HCT116 (cell line): ENCODE measurements around the gene ANKRA2. TPM values are rescaled to one million over a fixed set of nuclear protein-coding genes. Genes with fewer than 3 reads are reported as not detected.

ENCODE experiments used
- ATAC-seq: fragments of 200-7000 bp; cut with Tn5 transposase; 2 replicates; pipeline ENCODE4 v1.9.1; 2020; ENCODE audit warnings: mild to moderate bottlenecking, moderate library complexity
- BruUV-seq: library from RNA; stranded (reverse); fragments of 400-500 nt; replicated peaks from 2 replicates; lab custom pipeline; 2021; lab: Mats Ljungman, UMichigan
- CTCF ChIA-PET: fragments of 300-600 bp; sonication (Branson Sonifier 250); formaldehyde crosslinking; loops from one replicate; lab custom pipeline; 2021; ENCODE audit warnings: antibody characterized with exemption; lab: Charles Lee
- POLR2A ChIA-PET: fragments of 300-600, 350-600 bp; sonication (Branson Sonifier 250); formaldehyde crosslinking; loops from one replicate; lab custom pipeline; 2021; ENCODE audit warnings: antibody characterized with exemption; lab: Charles Lee
- RAD21 ChIA-PET, 2 experiments: fragments of 300-600 bp; sonication (Branson Sonifier 250); formaldehyde crosslinking; loops; one replicate each; lab custom pipeline; 2023; ENCODE audit warnings: low total read pairs in 2 of 2; ENCODE audit not compliant: uncharacterized antibody in 2 of 2, unreplicated experiment in 2 of 2, low non-redundant PET in 1 of 2; lab: Charles Lee
- DNase-seq: peaks from one replicate; pipeline ENCODE4 v3.0.0-alpha.2; 2010; ENCODE audit warnings: low read depth, low spot score
- H2AFZ ChIP-seq: fragments of 200-600 bp; shearing (Covaris generic), sonication (generic); 2 replicates; pipeline ENCODE4 v1.6.1; 2017; ENCODE audit warnings: low read depth, mixed run types, mixed read lengths, antibody characterized with exemption, low read length; ENCODE audit not compliant: poor library complexity, severe bottlenecking
- H3K27ac ChIP-seq: 2 replicates; pipeline ENCODE4 v1.5.1; 2012; ENCODE audit warnings: low read depth, low read length
- H3K27me3 ChIP-seq: fragments of 200-600 bp; sonication (generic); 2 replicates; pipeline ENCODE4 v1.6.1; 2016; ENCODE audit warnings: mixed run types, low read length, mixed read lengths; ENCODE audit not compliant: insufficient read depth
- H3K36me3 ChIP-seq, 2 experiments: fragments of 200-500 bp in 1 of 2; fragments of 200-600 bp in 1 of 2; sonication (Bioruptor generic) in 1 of 2; sonication (generic) in 1 of 2; 2 replicates each; pipeline versions ENCODE4 v1.5.1 to v1.6.1; 2014 to 2016; ENCODE audit warnings: low read length in 2 of 2, inconsistent platforms in 1 of 2, mixed read lengths in 1 of 2, mixed run types in 1 of 2; ENCODE audit not compliant: insufficient read depth in 2 of 2, control insufficient read depth in 1 of 2
- H3K4me1 ChIP-seq, 2 experiments: fragments of 200-600 bp in 1 of 2; sonication (generic) in 1 of 2; 2 replicates each; pipeline versions ENCODE4 v1.5.1 to v1.6.1; 2012 to 2017; ENCODE audit warnings: low read length in 2 of 2, inconsistent platforms in 1 of 2, mild to moderate bottlenecking in 1 of 2, mixed read lengths in 1 of 2, mixed run types in 1 of 2, moderate library complexity in 1 of 2; ENCODE audit not compliant: insufficient read depth in 2 of 2, control insufficient read depth in 1 of 2
- H3K4me2 ChIP-seq: fragments of 200-600 bp; sonication (generic); 2 replicates; pipeline ENCODE4 v1.6.1; 2017; ENCODE audit warnings: mixed run types, low read length, mixed read lengths
- H3K4me3 ChIP-seq, 2 experiments: fragments of 200-600 bp in 1 of 2; sonication (generic) in 1 of 2; replicated peaks in 1 of 2; 2 replicates each; pipeline ENCODE4 v1.5.1; 2011 to 2016; ENCODE audit warnings: low read length in 2 of 2, control low read depth in 1 of 2, low read depth in 1 of 2, mild to moderate bottlenecking in 1 of 2, mixed read lengths in 1 of 2, mixed run types in 1 of 2
- H3K79me2 ChIP-seq: fragments of 200-600 bp; sonication (generic); 2 replicates; pipeline ENCODE4 v1.6.1; 2017; ENCODE audit warnings: mild to moderate bottlenecking, mixed run types, low read length, moderate library complexity, mixed read lengths; ENCODE audit not compliant: insufficient read depth
- H3K9ac ChIP-seq: fragments of 200-600 bp; sonication (generic); 2 replicates; pipeline ENCODE4 v1.6.1; 2016; ENCODE audit warnings: low read length, mixed read lengths
- H3K9me2 ChIP-seq: fragments of 200-600 bp; sonication (generic), shearing (Covaris generic); 2 replicates; pipeline ENCODE4 v1.6.1; 2017; ENCODE audit warnings: mixed run types, mild to moderate bottlenecking, moderate library complexity; ENCODE audit not compliant: insufficient read depth
- H3K9me3 ChIP-seq, 2 experiments: fragments of 200-500 bp in 1 of 2; fragments of 200-600 bp in 1 of 2; sonication (Bioruptor generic) in 1 of 2; sonication (generic) in 1 of 2; 2 replicates each; pipeline ENCODE4 v1.6.1; 2014 to 2017; ENCODE audit warnings: low read length in 2 of 2, mixed read lengths in 2 of 2, inconsistent platforms in 1 of 2, low read depth in 1 of 2, mild to moderate bottlenecking in 1 of 2, mixed run types in 1 of 2, moderate library complexity in 1 of 2; ENCODE audit not compliant: control insufficient read depth in 1 of 2, insufficient read depth in 1 of 2
- H4K20me1 ChIP-seq: fragments of 200-600 bp; sonication (generic), shearing (Covaris generic); 2 replicates; pipeline ENCODE4 v1.6.1; 2017; ENCODE audit warnings: mixed run types, mild to moderate bottlenecking, moderate library complexity; ENCODE audit not compliant: insufficient read depth
- CEBPB ChIP-seq: IDR thresholded peaks from 2 replicates; pipeline ENCODE4 v1.6.1; 2012; ENCODE audit warnings: low read depth
- POLR2AphosphoS5 ChIP-seq: IDR thresholded peaks from 2 replicates; pipeline ENCODE4 v1.6.1; 2011; ENCODE audit warnings: mild to moderate bottlenecking, low read depth, low read length, moderate library complexity
- RAD21 ChIP-seq: IDR thresholded peaks from 2 replicates; pipeline ENCODE4 v1.6.1; 2012; ENCODE audit warnings: low read depth, mild to moderate bottlenecking
- ZNF274 ChIP-seq: fragments of 200-500 bp; sonication (Bioruptor generic); IDR thresholded peaks from 2 replicates; pipeline ENCODE4 v1.6.1; 2014; ENCODE audit warnings: mild to moderate bottlenecking, low read depth, low read length, inconsistent platforms
- intact Hi-C: fragments of 100-400 bp; cut with micrococcal nuclease; formaldehyde crosslinking; loops from 2 replicates; pipeline ENCODE4 v1.10.0; 2022
- total RNA-seq: library from RNA; stranded (reverse); gene quantifications from one replicate; pipeline ENCODE4 v1.2.1, GENCODE V29; 2021; ENCODE audit not compliant: unreplicated experiment

Gene ANKRA2
- total RNA-seq, 1 experiment from 2014 or later: 17.0 TPM

DNA sequence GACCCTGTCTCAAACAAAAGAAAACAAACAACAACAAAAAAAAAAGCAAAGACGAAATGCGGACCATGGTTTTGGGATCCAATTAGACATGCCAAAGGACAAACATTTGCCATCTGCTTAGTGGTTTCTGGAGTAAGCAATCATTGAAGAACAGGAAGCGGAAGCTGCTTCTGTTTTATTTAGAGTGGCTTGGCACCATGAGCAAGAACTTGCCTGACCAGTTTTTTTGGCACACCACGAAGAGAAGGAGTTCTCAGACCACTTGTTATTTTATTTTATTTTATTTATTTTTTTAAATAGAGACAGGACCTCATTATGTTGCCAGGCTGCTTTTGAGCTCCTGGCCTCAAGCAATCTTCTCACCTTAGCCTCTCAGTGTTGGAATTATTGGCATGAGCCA, 50.2 kb downstream of the ANKRA2 start:
- no peak overlapping the region for H3K4me3 ChIP-seq
- ChIA-PET RAD21 (interaction anchor here in 1 of 2 experiments (0.7 kb wide), 1 partner anchor 9 kb away, joined by 3 read pairs; no protein-coding TSS in a partner anchor), POLR2A (no interaction called here), CTCF (interaction anchor here (0.8 kb wide), 1 partner anchor 19 kb away, joined by 3 read pairs; no protein-coding TSS in a partner anchor)
- no peaks in the 10 kb centered on the region for H3K27me3 ChIP-seq
- H3K4me1 ChIP-seq: peaks cover 8 to 18% of the 10 kb centered on the region in 2 experiments; a peak in 2 of 4 replicates
- TF ChIP-seq POLR2AphosphoS5: no peak
- no peak overlapping the region for H2AFZ ChIP-seq
- BruUV-seq: no TSS peak
- H3K9ac ChIP-seq: no peak overlapping the region
- H3K36me3 ChIP-seq: no peaks in the 10 kb centered on the region
- no peak overlapping the region for H3K27ac ChIP-seq
- ATAC-seq: no peak
- no peaks in the 10 kb centered on the region for H3K9me2 ChIP-seq
- DNase-seq: no peak
- H3K9me3 ChIP-seq: no peaks in the 10 kb centered on the region
- H3K79me2 ChIP-seq: no peaks in the 10 kb centered on the region
- intact Hi-C loops: no loop called here
- H4K20me1 ChIP-seq: no peaks in the 10 kb centered on the region
- H3K4me2 ChIP-seq: no peak overlapping the region

GRCh38 chr5:73514418-73514817, 51.0 kb downstream of the ANKRA2 start:
- ChIA-PET POLR2A (no interaction called here), CTCF (interaction anchor here (0.8 kb wide), 1 partner anchor 18 kb away, joined by 3 read pairs; no protein-coding TSS in a partner anchor), RAD21 (no interaction called here)
- intact Hi-C loops: no loop called here
- H3K36me3 ChIP-seq: no peaks in the 10 kb centered on the region
- no peaks in the 10 kb centered on the region for H3K79me2 ChIP-seq
- no peak overlapping the region for H3K27ac ChIP-seq
- peaks cover 8 to 13% of the 10 kb centered on the region in 2 experiments; a peak in 2 of 4 replicates for H3K4me1 ChIP-seq
- H3K27me3 ChIP-seq: no peaks in the 10 kb centered on the region
- H3K4me2 ChIP-seq: no peak overlapping the region
- ATAC-seq: no peak
- H2AFZ ChIP-seq: no peak overlapping the region
- H4K20me1 ChIP-seq: no peaks in the 10 kb centered on the region
- H3K9me2 ChIP-seq: no peaks in the 10 kb centered on the region
- no peak overlapping the region for H3K9ac ChIP-seq
- no peaks in the 10 kb centered on the region for H3K9me3 ChIP-seq
- TF ChIP-seq RAD21: no peak
- TF ChIP-seq ZNF274: no peak
- TF ChIP-seq CEBPB: no peak
- TF ChIP-seq, all 23 proteins: peak for 0
- no TSS peak for BruUV-seq
- H3K4me3 ChIP-seq: no peak overlapping the region
- no peak for DNase-seq
